Suppressor macrophage treated with lipopolysaccharide for 1 hour (primary cell): Measurements from ENCODE around the gene ALPI.

Experiments
- DNase-seq, 3 donors: peaks; one replicate each; pipeline ENCODE4 v3.0.0-alpha.2; 2020 to 2022

Gene ALPI

DNA sequence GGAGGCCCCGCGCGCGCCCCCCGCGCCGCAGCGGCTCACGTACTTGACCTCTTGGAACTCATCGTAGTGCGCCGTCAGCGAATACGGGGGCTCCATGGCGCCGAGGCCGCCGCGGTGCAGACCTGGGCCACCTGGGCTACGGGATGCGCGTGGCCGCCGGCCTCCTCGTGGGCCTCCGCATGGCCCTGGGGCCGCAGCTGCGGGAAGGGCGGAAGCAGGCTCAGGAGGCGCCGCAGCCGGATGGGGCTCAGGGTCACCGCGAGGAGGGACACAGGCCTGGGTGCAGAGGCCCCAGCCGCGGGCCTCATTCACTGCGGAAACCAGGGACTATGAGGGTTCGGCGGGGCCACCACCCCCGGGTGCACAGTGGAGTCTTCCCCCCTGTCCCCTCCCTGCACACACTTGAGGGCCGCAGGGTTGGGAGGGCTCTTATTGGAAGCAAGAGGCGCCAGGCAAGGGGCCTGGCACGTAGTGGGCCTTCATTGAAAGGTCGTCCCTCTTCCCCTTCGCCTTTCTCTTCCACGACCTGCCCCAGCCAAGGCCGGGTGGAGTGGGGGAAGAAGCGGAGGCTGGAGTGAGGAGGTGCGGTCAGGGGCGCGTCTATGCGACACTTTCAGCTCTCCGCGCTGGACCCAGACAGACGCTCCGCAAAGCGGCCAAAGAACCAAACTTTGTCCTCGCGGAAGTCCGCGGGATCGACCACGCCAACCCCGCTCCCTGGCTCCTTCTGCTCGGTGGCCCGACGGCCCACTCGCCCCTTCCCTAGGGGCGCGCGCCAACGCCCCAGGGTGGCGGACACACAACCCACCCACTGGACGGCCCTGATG is 30.8 kb downstream of the ALPI start:
- no peak for DNase-seq

DNA sequence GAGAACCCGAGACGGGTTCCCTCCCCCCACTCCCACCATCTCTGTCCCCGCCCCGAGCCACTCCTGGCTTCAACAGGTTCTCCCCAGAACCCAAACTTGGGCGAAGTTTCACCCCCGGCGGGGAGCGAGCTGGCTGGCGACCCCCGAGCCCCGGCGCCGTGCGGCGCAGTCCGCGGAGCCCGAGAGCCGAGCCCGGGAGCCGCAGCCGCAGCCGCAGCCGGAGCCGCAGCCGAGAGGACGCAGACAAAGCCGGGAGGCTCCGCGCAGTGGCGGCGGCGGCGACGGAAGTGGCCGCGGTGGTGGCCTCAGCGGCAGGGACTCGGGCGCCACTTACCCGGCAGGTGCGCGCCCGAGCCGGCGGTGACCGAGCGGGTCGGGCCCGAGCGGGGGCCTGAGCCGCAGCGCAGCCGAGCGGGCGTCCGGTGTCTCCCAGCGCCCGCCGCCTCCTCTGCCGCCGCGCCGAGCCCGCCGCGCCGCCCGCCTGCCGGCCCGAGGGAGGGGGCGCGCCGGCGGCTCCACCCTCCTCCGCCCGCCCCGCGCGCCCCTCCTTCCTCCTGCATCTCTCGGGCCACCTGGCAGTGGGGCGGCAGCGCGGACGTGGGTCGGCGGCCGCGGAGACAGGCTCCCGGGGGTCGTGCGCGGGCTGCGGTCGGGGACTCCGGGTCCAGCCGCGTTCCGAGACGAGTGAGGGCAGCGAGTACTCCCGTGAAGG is 31.6 kb downstream of the ALPI start, which contains the start of gene ECEL1:
TSS of gene ECEL1 (minus strand) at position 450 of the 712 bp plus-strand sequence. CDS start 1,181 bp downstream, outside the sequence.
- peak in 1 of 3 donors; percentile 25 for DNase-seq

DNA sequence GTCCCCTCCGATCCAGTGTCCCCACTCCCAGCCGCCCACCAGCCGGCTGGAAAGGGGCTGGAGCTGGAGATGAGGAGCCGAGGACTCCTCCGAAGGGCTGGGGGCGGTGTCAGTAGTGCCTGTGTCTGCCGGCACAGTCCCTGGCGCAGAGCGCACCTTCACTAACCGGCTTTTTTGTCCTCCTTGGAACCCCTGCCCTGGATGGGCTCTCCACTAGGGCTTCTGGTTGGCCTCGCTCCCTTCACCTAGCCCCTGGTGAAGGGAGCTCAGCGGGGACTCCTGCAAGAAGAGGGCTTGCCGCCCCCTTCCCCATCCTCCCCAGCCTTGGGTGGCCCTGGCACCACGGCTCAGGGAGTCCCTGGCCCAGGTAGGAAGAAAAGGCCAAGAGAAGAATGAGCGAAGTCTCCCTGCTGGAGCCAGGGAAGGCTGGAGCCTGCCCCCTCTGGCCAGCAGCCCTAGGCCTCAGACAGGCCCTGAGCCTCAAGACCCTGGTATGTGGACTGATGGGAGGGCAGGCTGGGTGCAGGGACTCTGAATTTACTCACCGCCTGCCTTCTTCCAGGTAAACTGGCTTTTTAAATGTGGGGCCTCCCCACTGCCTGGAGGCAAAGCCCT is 32.3 kb downstream of the ALPI start:
- DNase-seq, result no peak

DNA sequence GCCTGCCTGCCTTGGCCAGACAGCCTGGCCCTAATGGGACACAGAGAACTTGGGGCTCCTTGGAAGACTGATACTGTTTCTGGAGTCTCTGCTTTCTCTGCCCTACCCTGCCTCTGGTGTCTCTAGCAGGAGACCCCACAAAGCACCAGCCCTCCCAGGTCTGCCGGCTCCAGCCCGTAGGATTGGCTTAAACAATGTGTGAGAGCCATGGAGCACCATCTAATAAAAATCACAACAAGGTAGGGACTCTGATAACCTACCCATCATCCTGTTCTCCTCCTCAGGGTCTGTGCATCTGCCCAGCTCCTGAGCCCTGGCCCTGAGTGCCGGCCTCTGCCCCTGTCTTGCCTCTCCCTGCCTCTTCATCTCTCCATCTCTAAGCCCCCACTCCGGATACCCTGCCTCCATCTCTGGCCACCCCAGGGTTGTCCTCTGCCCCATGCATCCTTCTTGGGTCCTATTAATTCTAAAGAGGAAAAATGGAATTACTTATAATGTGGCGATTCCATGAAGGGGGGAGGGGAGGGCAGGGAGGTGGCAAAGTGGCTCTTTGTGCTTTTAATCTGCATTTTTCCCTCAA is 32.9 kb downstream of the ALPI start:
- DNase-seq, result no peak

DNA sequence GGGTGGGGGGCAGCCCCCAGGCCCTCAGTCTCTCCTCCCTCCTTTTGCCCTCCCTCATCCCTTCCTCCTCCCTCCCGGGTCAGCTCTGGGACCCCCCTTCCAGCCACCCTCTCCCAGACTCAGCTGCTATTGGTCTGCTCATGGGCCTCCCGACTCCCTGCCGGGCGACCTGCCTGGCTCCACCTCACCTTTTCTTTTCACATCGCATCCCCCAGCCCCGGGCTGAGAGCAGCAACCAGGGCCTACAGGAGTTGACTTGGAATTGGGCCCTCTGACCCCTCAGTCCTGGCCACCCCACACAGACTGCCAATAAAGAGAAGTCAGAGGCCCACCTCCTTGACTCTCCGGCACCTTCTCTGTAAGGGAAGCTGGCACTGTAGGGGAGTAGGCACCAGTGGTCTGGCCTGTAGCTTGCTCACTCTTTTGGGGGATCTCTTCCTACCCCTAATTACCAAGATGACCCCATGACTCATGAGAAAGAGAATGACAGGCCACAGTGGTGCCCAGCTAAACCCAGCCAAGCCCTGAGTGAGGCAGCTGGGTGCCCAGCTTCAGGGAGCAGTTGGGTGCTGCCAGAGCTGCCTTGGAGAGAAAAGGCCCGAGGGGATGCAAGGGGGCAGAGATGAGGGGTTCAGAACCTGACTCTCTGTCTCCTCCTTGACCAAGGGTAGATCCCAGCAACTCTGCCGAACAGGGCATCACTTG is 33.7 kb downstream of the ALPI start:
- no peak for DNase-seq

DNA sequence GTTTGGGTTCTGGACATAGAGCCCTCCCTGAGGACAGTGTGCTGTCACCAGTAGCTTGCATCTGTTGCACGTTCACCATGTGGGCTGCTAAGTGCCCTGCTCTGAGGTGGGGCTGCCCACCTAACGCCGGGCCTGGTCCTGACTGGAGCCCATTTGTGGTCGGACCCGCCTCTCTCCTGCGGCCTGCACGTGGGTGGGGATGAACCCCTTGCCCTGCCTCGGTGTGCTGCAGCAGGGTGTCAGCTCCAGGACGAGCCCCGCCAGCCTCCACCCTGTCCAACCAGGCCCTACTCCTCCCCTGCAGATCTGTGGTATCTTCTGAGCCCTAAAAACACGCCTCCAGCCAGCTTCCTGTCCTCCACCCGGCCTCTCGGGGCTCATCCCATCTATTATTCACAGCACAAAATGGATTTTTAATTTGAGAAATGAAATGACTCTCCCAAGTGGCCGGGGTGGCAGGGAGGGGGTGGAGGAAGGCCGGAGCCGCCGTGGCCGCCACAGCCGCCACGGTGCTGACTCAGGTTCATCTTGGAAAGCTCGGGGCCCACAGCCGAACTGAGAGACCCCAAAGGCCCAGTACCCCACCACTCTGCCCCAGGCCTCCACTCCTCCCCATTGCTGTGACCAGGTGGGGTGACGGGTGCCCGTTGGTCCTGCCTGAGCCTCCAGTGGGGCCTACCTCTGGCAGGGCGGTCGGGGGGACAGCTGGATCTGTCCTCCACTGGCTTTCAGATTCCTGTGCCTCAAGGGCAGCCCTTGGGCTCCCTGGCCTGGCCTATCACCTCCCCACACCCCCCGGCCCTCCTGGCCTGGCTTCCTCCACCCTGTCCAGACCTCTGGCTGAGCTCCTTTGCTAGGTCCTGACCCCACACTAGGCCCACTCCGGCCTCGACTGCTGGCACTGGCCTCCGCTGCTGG is 34.5 kb downstream of the ALPI start:
- no peak for DNase-seq

DNA sequence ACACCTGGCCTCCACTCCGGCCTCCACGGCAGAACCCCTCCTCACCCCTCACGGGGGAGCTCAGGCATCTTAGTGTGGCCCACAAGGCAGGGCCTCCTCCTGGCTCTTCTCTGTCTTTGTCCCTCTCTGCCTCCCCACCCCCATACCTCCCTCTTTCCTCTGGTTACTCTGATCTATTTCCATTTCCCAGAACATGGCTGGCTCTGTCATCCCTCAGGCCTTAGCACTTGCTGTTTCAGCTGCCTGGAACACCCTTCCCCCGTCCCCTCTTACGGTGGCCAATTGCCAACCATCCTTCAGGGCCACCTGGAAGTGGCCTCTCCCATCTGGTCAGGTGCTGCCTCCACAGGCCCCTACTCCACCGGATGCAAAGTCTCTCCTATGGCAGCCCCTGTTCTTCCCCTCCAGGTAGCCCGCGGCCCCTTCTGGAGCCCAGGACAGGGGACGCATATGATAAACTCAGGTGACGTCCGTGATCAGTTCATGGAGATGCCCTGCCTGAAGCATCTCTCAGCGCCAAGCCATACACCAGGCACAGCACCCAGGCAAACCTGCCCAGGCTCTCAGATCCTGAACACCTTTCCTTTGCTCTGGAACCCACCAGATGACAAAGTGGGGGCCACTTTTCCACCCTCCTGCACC is 35.3 kb downstream of the ALPI start:
- DNase-seq, result no peak

DNA sequence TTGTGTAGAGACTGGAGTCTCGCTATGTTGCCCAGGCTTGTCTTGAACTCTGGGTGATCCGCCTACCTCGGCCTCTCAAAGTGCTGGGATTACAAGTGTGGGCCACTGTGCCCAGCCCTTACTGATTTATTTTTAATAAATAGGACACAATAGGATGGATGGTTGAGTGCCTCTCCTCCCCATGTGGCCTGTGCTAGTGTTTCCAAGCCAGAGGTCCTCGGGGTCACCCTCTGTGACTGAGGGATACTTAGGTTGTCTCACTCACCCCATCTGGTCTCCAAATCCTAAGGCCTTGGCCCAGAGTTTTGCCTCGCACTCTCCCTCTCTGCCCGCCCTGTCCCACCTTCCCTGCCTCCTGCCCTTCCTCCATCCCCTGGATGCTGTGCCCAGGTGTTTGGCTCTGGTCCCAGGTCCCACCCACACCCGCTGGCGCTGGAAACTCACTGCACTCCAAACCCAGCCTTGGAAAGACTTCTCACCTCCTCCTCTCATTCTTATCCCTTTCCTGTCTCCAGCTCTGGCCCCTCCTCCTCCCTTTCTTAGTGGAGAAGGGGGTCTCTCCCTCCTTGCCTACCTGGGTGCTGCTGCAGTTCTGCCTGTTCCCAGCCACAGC is 36.4 kb downstream of the ALPI start:
- no peak for DNase-seq

DNA sequence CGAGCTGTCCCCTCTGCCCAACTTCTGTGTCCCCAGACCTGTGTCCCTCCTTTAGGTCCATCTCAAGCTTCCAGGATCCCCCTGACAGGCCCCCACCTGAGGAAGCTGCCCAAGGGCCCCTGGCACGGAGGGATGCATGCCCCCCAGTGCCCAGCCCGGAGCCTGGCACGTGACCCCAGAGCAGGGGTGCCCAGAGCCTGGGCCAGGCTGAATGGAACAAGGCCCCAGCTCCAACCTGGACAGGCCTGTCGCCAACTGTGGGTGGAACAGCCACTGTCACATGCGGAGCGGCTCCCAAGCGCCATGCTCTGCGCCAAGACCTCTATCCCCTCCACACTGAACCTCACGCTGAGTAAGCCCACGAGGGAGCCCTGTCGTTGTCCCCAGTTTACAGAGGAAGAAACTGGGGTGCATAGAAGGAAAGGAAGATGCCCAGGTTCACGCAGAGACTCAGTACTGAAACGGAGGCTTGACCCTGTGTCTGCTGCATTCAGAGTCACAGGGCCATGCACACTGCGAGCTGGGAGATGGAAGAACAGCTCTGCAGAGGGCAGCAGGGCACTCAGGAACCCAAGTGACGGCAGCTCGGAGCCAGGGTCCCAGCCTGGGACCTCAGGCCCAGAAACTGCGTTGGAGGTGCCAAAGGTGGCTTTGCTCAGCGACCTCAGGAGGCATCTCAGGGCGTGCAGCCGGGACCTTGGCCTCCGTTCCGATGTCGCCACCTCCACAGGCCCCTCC is 37.2 kb downstream of the ALPI start:
- no peak for DNase-seq

DNA sequence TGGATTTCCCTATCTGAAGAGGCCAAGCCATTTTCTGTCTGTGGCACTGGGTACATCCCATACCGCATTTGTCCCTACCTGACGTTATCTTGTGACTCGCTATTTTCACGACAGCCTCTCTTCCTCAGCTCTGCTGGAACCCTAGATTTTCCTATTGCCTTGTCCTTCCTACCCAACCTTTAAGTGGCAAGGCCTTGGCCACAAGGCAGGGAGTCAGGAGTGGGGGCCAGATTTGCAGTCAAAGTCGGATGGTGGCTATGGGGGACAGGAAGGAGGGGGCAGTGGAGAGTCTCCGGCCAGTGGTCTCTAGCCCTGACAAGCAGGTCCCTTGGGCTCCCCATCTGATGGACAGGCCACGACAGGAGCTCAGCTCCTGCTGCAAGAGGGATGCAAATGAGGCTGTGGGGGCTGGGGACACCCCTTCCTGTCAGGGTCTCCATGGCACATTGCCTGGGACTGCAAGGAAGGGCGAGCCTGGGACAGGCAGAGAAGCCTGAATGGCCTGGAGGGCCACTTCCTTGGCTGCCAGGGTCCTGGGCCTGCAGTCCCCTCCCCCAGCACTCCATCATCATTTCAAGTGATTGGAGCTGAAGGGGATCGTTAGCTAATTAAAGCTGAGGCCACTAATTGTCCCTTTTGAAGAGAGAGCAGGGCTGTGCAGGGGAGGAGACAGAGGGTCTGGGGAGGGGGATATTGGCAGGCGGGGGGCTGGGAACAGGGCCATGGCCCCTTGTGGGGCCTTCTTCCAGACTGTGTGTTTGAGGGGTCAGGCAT is 37.9 kb downstream of the ALPI start:
- no peak for DNase-seq

DNA sequence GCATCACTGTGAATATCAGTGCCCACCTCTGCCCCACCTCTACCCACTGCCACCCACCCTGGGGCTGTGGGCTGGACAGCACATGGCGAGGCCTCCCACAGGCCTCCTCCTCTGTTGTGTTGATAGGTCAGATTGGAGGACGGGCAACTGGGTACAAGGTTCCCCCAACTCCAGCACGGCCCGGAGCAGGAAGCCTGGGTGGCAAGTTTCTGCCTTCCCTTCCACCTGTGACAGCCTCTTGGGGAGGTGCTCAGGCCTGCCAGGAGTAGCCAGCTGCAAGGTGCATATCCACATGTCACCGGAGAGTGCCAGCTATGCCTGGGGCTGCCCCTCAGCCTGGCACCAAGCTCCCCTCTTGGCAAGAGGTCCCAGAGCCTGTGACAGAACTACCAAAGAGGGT is 38.6 kb downstream of the ALPI start:
- DNase-seq, result no peak

DNA sequence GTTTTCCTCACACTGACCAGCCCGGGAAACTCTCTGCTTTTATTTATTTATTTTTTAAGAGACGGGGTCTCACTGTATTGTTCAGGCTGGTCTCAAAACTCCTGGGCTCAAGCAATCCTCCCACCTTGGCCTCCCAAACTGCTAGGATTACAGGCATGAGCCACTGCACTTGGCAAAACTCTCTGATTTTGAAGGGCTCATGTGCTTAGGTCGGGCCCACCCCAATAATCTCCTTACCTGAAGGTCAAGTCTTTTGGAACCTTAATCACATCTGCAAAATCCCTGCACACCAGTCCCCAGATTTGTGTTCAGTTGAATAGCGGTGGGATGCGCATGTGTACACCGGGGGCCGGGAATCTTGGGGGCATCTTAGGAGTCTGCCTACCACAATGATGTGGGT is 39.3 kb downstream of the ALPI start:
- DNase-seq, result no peak

DNA sequence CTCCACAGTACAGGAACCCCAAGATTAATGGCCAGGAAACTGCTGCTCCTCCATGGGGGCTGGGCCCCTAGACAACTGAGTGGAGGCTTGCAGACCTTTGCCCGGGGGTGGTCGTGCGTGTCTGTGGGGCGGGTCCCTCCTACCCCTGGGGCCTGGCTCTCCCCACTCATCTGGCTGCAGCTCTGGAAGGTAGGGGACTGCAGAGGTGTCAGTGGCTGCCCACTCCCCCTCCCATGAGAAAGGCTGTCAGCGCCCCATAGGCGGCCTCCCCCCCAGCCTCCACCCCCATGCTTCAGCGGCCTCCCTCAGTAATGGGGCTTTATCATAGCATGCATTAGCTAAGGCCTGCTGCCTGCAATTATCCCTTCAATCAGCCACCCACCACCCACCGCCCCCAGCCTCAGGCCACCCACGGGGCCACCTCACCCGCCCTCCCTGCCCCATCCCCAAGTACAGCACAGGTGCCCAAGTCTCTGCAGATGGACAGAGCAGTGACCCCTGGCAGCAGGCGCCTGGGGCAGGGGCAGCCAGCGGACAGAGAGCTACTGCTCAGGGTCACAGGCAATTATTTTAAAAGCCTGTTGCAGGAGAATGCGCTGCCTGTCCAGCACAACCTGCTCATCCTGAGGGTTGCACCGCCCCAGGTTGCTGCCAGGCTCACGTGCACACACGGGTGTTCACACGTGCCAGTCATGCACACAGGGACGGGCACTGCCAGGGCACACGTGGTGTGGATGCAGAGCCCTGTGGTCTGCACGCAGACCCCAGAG is 40.7 kb downstream of the ALPI start:
- DNase-seq, result no peak

DNA sequence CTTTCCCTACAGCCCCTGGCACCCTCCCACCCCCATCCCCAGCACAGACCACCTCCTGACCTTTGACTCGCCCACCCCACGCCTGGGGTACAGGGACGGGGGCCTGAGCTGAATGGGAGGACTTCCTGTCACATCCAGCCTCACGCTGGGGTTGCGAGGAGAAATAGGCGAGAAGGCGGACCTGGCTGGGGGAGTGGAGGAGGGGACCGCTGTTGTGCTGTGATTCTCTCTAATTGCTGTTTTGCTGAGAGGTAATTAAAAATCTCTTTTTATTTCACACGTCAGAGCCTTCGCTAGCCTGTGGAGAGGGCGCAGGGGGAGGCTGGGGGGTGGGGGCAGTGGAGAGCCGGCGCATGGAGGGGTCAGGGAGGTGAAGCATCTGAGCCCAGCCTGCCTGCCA is 41.4 kb downstream of the ALPI start:
- DNase-seq, result no peak

DNA sequence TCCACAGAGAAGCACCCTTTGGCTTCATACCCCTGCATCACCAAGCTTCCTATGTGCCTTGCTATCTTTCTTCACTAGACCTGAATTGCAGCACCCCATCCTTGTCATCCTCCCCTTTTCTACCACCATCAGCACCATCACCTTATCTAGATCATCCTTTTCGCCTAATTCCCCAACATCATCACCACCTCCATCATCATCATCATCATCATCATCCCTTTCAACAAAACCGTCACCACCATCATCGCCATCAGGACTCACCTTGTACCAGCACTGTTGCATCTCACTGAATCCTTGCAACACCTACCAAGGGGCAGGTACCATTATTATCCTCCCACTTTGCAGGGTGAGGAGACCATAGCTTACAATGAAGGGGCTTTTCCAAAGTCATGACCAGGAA is 42.5 kb downstream of the ALPI start:
- no peak for DNase-seq

DNA sequence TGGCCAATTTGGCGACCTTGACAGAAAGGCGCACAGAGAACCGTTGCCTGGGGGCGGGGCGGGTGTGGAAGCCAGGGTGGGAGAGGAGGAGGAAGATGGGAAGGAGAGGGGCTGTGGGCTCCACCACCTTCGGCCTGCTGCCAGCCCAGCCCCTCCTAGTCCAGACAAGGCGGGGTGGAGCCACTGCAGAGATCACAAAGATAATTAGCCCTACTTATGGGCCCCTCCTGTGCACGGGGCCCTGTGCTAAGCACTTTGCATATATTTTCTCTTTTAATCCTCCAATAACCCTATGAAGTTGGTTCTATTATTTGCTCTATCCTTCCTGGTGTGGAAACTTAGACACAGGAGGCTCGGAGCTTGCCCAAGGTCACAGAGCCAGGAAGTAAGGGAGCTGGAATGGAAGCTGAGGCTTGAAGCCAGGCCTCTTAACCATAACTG is 45.4 kb downstream of the ALPI start:
- DNase-seq, result no peak

DNA sequence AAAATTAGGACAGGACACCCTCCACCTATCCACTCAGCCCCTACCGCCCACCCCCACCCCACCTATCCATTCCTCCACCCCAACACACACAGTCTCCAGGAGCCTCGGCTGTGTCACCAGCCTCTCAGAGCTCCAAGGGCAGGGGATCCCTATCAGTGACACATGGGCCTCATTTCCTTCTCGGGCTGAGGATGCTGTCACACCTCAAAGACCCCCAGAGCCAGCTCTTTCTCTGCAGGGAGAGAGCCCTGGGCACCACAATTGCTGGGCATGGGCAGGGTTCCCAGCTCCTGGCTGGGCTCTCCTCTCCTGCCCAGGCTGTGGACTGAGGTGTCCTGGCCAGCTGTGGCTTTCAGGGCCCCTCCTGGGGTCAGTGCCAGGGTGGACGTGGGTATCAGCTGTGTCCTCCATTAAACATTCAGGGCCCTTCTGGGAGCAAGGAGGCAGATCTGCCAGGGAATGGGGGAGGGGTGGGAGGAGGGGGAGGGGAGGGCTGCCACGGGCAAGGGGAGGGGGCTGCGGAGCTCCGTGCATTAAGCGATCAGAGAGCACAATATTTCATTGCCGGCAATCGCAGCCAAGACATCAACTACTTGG is 45.9 kb downstream of the ALPI start:
- DNase-seq, result no peak

DNA sequence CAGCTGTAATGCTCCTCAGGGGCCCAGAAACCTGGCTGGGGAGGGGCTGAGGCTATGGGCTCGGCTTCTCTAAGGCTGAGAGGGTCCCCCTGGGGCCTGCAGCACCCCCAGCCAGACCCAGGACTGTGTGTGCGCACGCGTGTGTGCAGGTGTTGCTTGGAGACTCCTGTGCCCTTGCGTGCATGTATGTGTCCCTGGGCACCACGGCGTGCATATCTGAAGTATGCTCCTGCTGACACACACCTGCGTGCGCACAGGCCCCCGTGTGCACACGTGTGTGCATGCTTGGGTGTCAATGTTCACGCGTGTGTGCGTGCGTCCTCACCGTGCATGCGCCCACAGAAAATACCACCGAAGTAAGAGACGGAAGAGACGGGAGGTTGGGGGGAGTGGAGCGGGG is 46.6 kb downstream of the ALPI start:
- no peak for DNase-seq
